MM.1S (cell line): ENCODE data around the gene MTO1.

Experiments
- DNase-seq: peaks from one replicate; pipeline ENCODE4 v3.0.0-alpha.2; 2015
- H2AFZ ChIP-seq: fragments of 300-600 bp; sonication (generic); 2 replicates; pipeline ENCODE4 v1.6.0; 2016; ENCODE audit warnings: antibody characterized with exemption, low read length
- H3F3A ChIP-seq: fragments of 300-600 bp; sonication (generic); 2 replicates; pipeline ENCODE4 v1.6.1; 2016; ENCODE audit warnings: mild to moderate bottlenecking, antibody characterized with exemption, low read length, moderate library complexity, mixed read lengths; ENCODE audit not compliant: insufficient read depth
- H3K27ac ChIP-seq: fragments of 300-600 bp; sonication (generic); 2 replicates; pipeline ENCODE4 v1.5.1; 2016; ENCODE audit warnings: mild to moderate bottlenecking, low read length
- H3K27me3 ChIP-seq: fragments of 300-600 bp; sonication (generic); replicated peaks from 2 replicates; pipeline ENCODE4 v1.6.0; 2016; ENCODE audit warnings: low read length; ENCODE audit not compliant: insufficient read depth
- H3K36me3 ChIP-seq: fragments of 300-600 bp; sonication (generic); replicated peaks from 2 replicates; pipeline ENCODE4 v1.6.1; 2016; ENCODE audit warnings: mild to moderate bottlenecking, low read length, mixed read lengths; ENCODE audit not compliant: insufficient read depth
- H3K4me1 ChIP-seq: fragments of 300-600 bp; sonication (generic); 2 replicates; pipeline ENCODE4 v1.6.1; 2016; ENCODE audit warnings: low read length, mixed read lengths
- H3K4me2 ChIP-seq: fragments of 300-600 bp; sonication (generic); 2 replicates; pipeline ENCODE4 v1.6.0; 2016; ENCODE audit warnings: low read depth, low read length
- H3K4me3 ChIP-seq: fragments of 300-600 bp; sonication (generic); 2 replicates; pipeline ENCODE4 v1.5.1; 2016; ENCODE audit warnings: low read length, mixed read lengths
- H3K79me2 ChIP-seq: fragments of 300-600 bp; sonication (generic); 2 replicates; pipeline ENCODE4 v1.6.1; 2016; ENCODE audit warnings: mixed run types, low read length, mixed read lengths
- H3K9ac ChIP-seq: fragments of 300-600 bp; sonication (generic); 2 replicates; pipeline ENCODE4 v1.6.1; 2016; ENCODE audit warnings: low read length, mixed read lengths
- H3K9me2 ChIP-seq: fragments of 300-600 bp; sonication (generic); replicated peaks from 2 replicates; pipeline ENCODE4 v1.6.1; 2016; ENCODE audit warnings: mild to moderate bottlenecking, low read length, mixed read lengths; ENCODE audit not compliant: insufficient read depth
- H3K9me3 ChIP-seq: fragments of 300-600 bp; sonication (generic); replicated peaks from 2 replicates; pipeline ENCODE4 v1.6.1; 2016; ENCODE audit warnings: mild to moderate bottlenecking, low read length, mixed read lengths; ENCODE audit not compliant: insufficient read depth
- H4K20me1 ChIP-seq: fragments of 300-600 bp; sonication (generic); 2 replicates; pipeline ENCODE4 v1.6.1; 2016; ENCODE audit warnings: mild to moderate bottlenecking, low read length, moderate library complexity, mixed read lengths; ENCODE audit not compliant: insufficient read depth
- EZH2 ChIP-seq: fragments of 300-600 bp; sonication (generic); optimal IDR thresholded peaks from 2 replicates; pipeline ENCODE3; 2017; ENCODE audit warnings: low read depth, mild to moderate bottlenecking, antibody characterized with exemption, low read length, mixed read lengths
- EZH2phosphoT487 ChIP-seq: fragments of 300-600 bp; sonication (generic); IDR thresholded peaks from 2 replicates; pipeline ENCODE4 v1.6.1; 2018; ENCODE audit warnings: antibody characterized with exemption, low read length
- TF ChIP-seq, protein P1 (sequence below): fragments of 300-600 bp; sonication (generic); IDR thresholded peaks from 2 replicates; pipeline ENCODE4 v1.5.1; 2016; ENCODE audit warnings: antibody characterized with exemption, low read length, mixed read lengths

Gene MTO1

DNA sequence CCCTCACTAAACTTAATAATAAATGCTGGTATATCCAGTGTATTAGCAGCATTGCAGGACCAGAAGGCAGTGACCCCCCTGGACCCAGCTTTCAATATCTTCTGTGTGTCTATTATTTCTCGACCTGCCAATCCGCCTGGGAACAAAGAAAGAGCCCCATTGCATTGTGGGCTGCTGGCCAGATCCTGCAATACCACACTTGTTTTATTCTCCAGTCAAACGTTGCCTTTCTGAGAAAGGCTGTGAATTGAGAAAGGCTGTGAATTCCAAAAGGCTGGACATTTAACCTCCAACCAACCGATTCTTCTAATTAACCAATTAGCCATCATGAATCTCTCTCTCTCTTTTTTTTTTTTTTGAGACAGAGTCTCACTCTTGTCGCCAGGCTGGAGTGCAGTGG is 1.5 kb upstream of the MTO1 start:
- Histone ChIP-seq H3K4me1 (peaks cover 14% of the 10 kb centered on the region), H3K9me3 (no peaks in the 10 kb centered on the region), H3K79me2 (peaks cover 33% of the 10 kb centered on the region), H3K4me2 (no peak overlapping the region), H4K20me1 (no peaks in the 10 kb centered on the region), H3K27me3 (no peaks in the 10 kb centered on the region), H2AFZ (no peak overlapping the region), H3K36me3 (no peaks in the 10 kb centered on the region), H3K9me2 (no peaks in the 10 kb centered on the region), H3K9ac (no peak overlapping the region), H3K27ac (no peak overlapping the region), H3F3A (peaks cover 19% of the 10 kb centered on the region), H3K4me3 (no peak overlapping the region)
- DNase-seq, result no peak
- TF ChIP-seq EZH2 (no peak), EZH2phosphoT487 (no peak)
- TF ChIP-seq, protein P1, sequence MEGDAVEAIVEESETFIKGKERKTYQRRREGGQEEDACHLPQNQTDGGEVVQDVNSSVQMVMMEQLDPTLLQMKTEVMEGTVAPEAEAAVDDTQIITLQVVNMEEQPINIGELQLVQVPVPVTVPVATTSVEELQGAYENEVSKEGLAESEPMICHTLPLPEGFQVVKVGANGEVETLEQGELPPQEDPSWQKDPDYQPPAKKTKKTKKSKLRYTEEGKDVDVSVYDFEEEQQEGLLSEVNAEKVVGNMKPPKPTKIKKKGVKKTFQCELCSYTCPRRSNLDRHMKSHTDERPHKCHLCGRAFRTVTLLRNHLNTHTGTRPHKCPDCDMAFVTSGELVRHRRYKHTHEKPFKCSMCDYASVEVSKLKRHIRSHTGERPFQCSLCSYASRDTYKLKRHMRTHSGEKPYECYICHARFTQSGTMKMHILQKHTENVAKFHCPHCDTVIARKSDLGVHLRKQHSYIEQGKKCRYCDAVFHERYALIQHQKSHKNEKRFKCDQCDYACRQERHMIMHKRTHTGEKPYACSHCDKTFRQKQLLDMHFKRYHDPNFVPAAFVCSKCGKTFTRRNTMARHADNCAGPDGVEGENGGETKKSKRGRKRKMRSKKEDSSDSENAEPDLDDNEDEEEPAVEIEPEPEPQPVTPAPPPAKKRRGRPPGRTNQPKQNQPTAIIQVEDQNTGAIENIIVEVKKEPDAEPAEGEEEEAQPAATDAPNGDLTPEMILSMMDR, result no peak

- no peak overlapping the region for H2AFZ ChIP-seq
- no peaks in the 10 kb centered on the region for H3K9me3 ChIP-seq
- H3K27ac ChIP-seq, result peak overlapping the region; percentile 88
- peak overlapping the region; percentile 56; the same call in 1 of the 2 replicates for H3K9ac ChIP-seq
- H3K36me3 ChIP-seq, result peaks cover 9% of the 10 kb centered on the region
- TF ChIP-seq, protein P1, result no peak
- TF ChIP-seq EZH2, result no peak
- TF ChIP-seq EZH2phosphoT487, result no peak
- H4K20me1 ChIP-seq, result no peaks in the 10 kb centered on the region
- no peaks in the 10 kb centered on the region for H3K9me2 ChIP-seq
- H3K4me3 ChIP-seq, result peak overlapping the region; percentile 18; the same call in 1 of the 2 replicates
- peaks cover 17% of the 10 kb centered on the region for H3K4me1 ChIP-seq
- H3F3A ChIP-seq, result peaks cover 29% of the 10 kb centered on the region
- peak; percentile 72 for DNase-seq
- H3K27me3 ChIP-seq, result no peaks in the 10 kb centered on the region
- peaks cover 49% of the 10 kb centered on the region for H3K79me2 ChIP-seq
- H3K4me2 ChIP-seq, result peak overlapping the region; percentile 92; the same call in 1 of the 2 replicates
These were observed 10.3 kb downstream of the MTO1 start for GRCh38 chr6:73471686-73472290.

DNA sequence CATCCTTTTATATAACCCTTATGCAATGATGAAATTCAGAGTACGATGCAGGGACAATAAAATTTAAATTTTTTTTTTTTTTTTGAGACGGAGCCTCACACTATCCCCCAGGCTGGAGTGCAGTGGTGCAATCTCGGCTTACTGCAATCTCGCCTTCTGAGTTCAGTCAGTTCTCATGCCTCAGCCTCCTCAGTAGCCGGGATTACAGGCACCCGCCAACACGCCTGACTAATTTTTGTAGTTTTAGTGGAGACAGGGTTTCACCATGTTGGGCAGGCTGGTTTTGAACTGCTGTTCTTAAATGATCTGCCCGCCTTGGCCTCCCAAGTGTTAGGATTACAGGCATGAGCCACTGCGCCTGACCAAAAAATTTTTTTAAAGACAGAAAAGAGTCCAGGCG is 15.2 kb downstream of the MTO1 start:
- H3K4me2 ChIP-seq, result no peak overlapping the region
- no peaks in the 10 kb centered on the region for H3K9me2 ChIP-seq
- peaks cover 11% of the 10 kb centered on the region; the same call in 1 of the 2 replicates for H3K36me3 ChIP-seq
- no peaks in the 10 kb centered on the region for H4K20me1 ChIP-seq
- H2AFZ ChIP-seq, result no peak overlapping the region
- no peaks in the 10 kb centered on the region for H3K27me3 ChIP-seq
- no peaks in the 10 kb centered on the region for H3K9me3 ChIP-seq
- H3K4me1 ChIP-seq, result peaks cover 9% of the 10 kb centered on the region
- TF ChIP-seq EZH2 (no peak), EZH2phosphoT487 (no peak)
- TF ChIP-seq, protein P1, result no peak
- DNase-seq, result no peak
- no peak overlapping the region for H3K4me3 ChIP-seq
- peaks cover 7% of the 10 kb centered on the region for H3F3A ChIP-seq
- no peak overlapping the region for H3K9ac ChIP-seq
- peaks cover 37% of the 10 kb centered on the region for H3K79me2 ChIP-seq
- no peak overlapping the region for H3K27ac ChIP-seq
